ENCODE data around the gene CDC25A. TPM values are rescaled to one million over a fixed set of nuclear protein-coding genes. Genes with fewer than 3 reads are reported as not detected.
"Not testable (repeated sequence)": the region's sequence is repeated elsewhere in the genome, so short reads cannot be mapped to it uniquely, and the experiment has no call there.

The CDC25A gene
- total RNA-seq, 2 donors from 2014 or later: 2.5 TPM; not detected in 1

DNA sequence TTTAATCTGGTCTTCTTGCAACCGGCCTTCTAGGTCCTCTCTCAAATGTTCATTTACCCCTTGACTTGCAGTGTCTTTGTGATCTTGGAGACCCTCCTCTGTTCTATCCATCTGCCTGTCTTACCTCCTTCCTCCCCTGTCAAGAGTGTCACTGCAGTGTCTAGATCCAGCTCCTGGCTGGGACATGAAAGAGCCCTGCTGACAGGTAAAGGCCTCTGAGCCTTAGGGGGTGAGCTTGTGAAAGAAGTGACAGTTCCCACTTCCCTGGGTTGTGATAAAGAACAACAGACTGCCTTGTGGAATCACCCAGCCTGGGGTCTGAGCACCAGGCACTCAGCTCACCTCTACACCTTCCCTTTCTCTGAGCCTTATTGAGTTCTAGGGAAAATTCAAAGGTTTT lies 68.0 kb downstream of the CDC25A start:
- Histone ChIP-seq H3K4me1 (ENCODE audit: control insufficient read depth in 1 of 2, low read depth in 2 of 2) (peaks cover 9 to 36% of the 10 kb centered on the region in 2 donors), H3K36me3 (no peaks in the 10 kb centered on the region), H3K4me3 (no peak overlapping the region), H3K27ac (no peak overlapping the region), H3K27me3 (replicated peaks; ENCODE audit: insufficient read depth) (no peaks in the 10 kb centered on the region), H3K9me3 (no peaks in the 10 kb centered on the region)
- DNase-seq (ENCODE audit: low spot score): no peak
- no peak for ATAC-seq (ENCODE audit: insufficient number of reproducible peaks, low FRiP score, low read depth)
- TF ChIP-seq, protein P1, sequence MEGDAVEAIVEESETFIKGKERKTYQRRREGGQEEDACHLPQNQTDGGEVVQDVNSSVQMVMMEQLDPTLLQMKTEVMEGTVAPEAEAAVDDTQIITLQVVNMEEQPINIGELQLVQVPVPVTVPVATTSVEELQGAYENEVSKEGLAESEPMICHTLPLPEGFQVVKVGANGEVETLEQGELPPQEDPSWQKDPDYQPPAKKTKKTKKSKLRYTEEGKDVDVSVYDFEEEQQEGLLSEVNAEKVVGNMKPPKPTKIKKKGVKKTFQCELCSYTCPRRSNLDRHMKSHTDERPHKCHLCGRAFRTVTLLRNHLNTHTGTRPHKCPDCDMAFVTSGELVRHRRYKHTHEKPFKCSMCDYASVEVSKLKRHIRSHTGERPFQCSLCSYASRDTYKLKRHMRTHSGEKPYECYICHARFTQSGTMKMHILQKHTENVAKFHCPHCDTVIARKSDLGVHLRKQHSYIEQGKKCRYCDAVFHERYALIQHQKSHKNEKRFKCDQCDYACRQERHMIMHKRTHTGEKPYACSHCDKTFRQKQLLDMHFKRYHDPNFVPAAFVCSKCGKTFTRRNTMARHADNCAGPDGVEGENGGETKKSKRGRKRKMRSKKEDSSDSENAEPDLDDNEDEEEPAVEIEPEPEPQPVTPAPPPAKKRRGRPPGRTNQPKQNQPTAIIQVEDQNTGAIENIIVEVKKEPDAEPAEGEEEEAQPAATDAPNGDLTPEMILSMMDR (IDR thresholded peaks at IDR 0.05): no peak

- no peak for ATAC-seq (ENCODE audit: insufficient number of reproducible peaks, low FRiP score, low read depth)
Observed at GRCh38 chr3:48119505-48120193, 68.6 kb downstream of the CDC25A start.

DNA sequence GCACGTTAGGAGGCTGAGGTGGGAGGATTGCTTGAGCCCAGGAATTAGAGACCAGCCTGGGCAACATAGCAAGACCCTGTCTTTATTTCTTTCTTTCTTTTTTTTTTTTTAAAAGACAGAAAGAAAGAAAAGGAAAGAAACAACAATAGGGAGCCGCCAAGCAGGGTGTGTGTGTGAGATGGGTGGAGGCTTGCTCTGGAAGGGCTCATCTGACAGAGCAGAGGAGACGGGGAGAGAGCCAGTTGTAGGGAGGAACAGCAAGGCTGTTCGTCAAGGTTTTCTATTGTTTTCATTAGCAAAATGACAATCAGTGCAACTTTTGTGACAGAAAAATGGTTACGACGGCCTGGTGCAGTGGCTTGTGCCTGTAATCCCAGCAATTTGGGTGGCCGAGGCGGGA lies 69.3 kb downstream of the CDC25A start:
- Histone ChIP-seq H3K27ac (peak overlapping the region in 1 of 2 donors; percentile 38), H3K27me3 (replicated peaks; ENCODE audit: insufficient read depth) (no peaks in the 10 kb centered on the region), H3K9me3 (no peaks in the 10 kb centered on the region), H3K36me3 (no peaks in the 10 kb centered on the region), H3K4me1 (ENCODE audit: control insufficient read depth in 1 of 2, low read depth in 2 of 2) (peaks cover 9 to 27% of the 10 kb centered on the region in 2 donors), H3K4me3 (no peak overlapping the region)
- DNase-seq (ENCODE audit: low spot score) (no peak), ATAC-seq (ENCODE audit: insufficient number of reproducible peaks, low FRiP score, low read depth) (no peak)
- TF ChIP-seq, protein P1 (IDR thresholded peaks at IDR 0.05): no peak

More at GRCh38 chr3:48119505-48120193, 68.6 kb downstream of the CDC25A start:
- TF ChIP-seq, protein P1 (IDR thresholded peaks at IDR 0.05): no peak
- Histone ChIP-seq H3K9me3 (no peaks in the 10 kb centered on the region), H3K27me3 (replicated peaks; ENCODE audit: insufficient read depth) (no peaks in the 10 kb centered on the region), H3K27ac (peak overlapping the region in 1 of 2 donors; percentile 38), H3K36me3 (no peaks in the 10 kb centered on the region), H3K4me1 (ENCODE audit: control insufficient read depth in 1 of 2, low read depth in 2 of 2) (peaks cover 9 to 31% of the 10 kb centered on the region in 2 donors), H3K4me3 (peak overlapping the region; percentile 13)
- DNase-seq (ENCODE audit: low spot score): no peak

DNA sequence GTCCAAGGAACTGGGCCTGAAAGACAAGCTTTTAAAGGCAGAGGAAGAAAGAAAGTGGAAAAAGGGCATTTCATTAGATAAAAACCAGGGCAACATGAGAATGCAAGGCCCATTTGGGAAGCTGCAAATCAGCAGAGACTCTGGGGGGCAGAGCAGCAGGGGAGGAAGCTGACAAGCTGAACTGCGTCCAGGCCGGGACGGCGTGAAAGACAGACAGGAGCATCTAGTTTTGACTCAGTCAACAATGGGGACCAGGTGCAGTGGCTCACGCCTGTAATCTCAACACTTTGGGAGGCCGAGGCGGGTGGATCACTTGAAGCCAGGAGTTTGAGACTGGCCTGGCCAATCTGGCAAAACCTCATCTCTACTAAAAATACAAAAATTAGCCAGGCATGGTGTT lies 69.9 kb downstream of the CDC25A start:
- Histone ChIP-seq H3K27ac (peak overlapping the region in 1 of 2 donors; percentile 37), H3K36me3 (no peaks in the 10 kb centered on the region), H3K9me3 (no peaks in the 10 kb centered on the region), H3K4me3 (no peak overlapping the region), H3K4me1 (ENCODE audit: control insufficient read depth in 1 of 2, low read depth in 2 of 2) (peaks cover 12 to 33% of the 10 kb centered on the region in 2 donors), H3K27me3 (replicated peaks; ENCODE audit: insufficient read depth) (no peaks in the 10 kb centered on the region)
- DNase-seq (ENCODE audit: low spot score) (no peak), ATAC-seq (ENCODE audit: insufficient number of reproducible peaks, low FRiP score, low read depth) (no peak)
- TF ChIP-seq, protein P1 (IDR thresholded peaks at IDR 0.05): no peak

GRCh38 chr3:48112813-48113212 lies 75.4 kb downstream of the CDC25A start:
- peaks cover 16 to 31% of the 10 kb centered on the region in 2 donors for H3K4me1 ChIP-seq (ENCODE audit: control insufficient read depth in 1 of 2, low read depth in 2 of 2)
- H3K27ac ChIP-seq: peak overlapping the region; percentile 81 to 85
- DNase-seq (ENCODE audit: low spot score) (no peak), ATAC-seq (ENCODE audit: insufficient number of reproducible peaks, low FRiP score, low read depth) (no peak)
- TF ChIP-seq, protein P1 (IDR thresholded peaks at IDR 0.05): no peak
- H3K36me3 ChIP-seq: no peaks in the 10 kb centered on the region
- peak overlapping the region; percentile 41 for H3K4me3 ChIP-seq
- H3K9me3 ChIP-seq: no peaks in the 10 kb centered on the region
- no peaks in the 10 kb centered on the region for H3K27me3 ChIP-seq (replicated peaks; ENCODE audit: insufficient read depth)

DNA sequence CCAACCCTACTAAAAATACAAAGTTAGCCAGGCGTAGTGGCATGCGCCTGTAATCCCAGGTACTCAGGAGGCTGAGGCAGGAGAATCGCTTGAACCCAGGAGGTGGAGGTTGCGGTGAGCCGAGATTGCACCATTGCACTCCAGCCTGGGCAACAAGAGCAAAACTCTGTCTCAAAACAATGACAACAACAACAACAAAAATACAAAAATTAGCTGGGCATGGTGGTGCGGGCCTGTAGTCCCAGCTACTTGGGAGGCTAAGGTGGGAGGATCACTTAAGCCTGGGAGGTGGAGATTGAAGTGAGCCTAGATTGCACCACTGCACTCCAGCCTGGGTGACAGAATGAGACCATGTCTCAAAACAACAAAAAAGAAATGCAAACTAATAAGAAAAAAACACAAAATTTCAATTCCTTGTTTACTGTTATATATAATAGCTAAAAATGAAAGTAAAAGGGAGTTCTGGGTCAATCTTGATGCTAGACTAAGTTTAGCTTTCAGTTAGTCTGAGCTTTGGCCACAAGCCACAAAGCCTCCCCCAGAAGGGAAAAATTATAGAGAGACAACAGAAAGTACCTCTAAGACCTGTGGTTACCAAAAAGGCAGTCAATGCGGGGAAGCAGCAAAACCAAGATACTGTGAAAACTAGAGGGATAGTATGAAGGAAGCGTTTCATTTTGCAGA lies 76.0 kb downstream of the CDC25A start:
- H3K4me3 ChIP-seq: peak overlapping the region; percentile 41
- not testable (repeated sequence) for H3K9me3 ChIP-seq; H3K27me3 ChIP-seq (replicated peaks; ENCODE audit: insufficient read depth); H3K36me3 ChIP-seq; ATAC-seq (ENCODE audit: insufficient number of reproducible peaks, low FRiP score, low read depth); DNase-seq (ENCODE audit: low spot score)
- peak overlapping the region; percentile 81 to 85 for H3K27ac ChIP-seq
- H3K4me1 ChIP-seq (ENCODE audit: control insufficient read depth in 1 of 2, low read depth in 2 of 2): peaks cover 16 to 31% of the 10 kb centered on the region in 2 donors
